ENCODE measurements around the gene RCN2.
A peak's percentile ranks its signal among the peaks of the same experiment; 100 is the strongest.
"Not testable (repeated sequence)": the region's sequence is repeated elsewhere in the genome, so short reads cannot be mapped to it uniquely, and the experiment has no call there.

Gene RCN2, protein sequence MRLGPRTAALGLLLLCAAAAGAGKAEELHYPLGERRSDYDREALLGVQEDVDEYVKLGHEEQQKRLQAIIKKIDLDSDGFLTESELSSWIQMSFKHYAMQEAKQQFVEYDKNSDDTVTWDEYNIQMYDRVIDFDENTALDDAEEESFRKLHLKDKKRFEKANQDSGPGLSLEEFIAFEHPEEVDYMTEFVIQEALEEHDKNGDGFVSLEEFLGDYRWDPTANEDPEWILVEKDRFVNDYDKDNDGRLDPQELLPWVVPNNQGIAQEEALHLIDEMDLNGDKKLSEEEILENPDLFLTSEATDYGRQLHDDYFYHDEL

DNA sequence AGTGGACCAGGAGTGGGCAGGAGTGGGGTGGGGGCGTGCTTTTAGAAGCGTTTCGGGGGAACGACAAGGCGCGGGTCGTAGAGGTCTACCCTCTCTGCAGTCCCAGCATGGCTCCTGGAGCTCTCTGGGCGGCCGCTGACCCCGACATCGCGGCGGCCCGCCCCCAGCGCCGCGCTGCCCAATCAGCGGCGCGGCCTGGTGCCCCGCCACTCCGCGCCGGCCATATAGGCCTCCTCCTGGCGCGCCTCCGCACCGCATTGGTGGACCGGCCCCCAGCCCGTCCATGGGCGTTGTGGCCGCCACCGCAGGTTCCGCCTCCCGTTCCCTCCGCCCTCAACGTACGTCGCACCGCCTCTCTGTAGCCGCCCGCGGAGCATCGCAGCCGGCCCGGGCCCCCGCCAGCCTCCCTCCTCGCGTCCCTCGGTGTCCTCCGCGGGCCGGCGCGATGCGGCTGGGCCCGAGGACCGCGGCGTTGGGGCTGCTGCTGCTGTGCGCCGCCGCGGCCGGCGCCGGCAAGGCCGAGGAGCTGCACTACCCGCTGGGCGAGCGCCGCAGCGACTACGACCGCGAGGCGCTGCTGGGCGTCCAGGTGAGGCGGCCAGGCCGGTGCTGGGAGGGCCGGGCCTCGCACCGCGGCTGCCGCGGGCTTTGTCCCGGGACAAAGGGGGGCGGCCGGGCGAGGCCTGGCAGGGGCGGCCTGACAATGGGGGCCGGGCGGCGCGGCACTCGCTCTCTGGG lies at the start of gene RCN2:
TSS of gene RCN2 (plus strand) at position 353 of the 738 bp plus-strand sequence. CDS start at position 446, 93 bp downstream.
- DNase-seq: peak; percentile 91

DNA sequence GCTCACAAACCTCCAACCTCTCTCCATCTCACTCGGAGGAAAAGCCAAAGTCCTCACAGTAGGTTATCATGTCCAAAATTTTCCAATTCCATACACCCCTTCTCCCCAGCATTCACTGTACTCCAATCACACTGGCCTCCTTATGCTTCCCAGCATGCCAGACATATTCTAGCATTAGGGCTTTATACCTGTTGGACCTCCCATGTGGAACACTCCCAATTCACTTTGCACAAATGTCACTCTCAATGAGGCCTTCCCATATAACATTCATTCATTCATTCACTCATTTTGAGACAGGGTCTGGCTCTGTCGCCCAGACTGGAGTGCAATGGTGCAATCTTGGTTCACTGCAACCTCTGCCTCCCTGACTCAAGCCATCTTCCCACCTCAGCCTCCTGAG lies 46.3 kb upstream of the RCN2 start:
- no peak for DNase-seq

DNA sequence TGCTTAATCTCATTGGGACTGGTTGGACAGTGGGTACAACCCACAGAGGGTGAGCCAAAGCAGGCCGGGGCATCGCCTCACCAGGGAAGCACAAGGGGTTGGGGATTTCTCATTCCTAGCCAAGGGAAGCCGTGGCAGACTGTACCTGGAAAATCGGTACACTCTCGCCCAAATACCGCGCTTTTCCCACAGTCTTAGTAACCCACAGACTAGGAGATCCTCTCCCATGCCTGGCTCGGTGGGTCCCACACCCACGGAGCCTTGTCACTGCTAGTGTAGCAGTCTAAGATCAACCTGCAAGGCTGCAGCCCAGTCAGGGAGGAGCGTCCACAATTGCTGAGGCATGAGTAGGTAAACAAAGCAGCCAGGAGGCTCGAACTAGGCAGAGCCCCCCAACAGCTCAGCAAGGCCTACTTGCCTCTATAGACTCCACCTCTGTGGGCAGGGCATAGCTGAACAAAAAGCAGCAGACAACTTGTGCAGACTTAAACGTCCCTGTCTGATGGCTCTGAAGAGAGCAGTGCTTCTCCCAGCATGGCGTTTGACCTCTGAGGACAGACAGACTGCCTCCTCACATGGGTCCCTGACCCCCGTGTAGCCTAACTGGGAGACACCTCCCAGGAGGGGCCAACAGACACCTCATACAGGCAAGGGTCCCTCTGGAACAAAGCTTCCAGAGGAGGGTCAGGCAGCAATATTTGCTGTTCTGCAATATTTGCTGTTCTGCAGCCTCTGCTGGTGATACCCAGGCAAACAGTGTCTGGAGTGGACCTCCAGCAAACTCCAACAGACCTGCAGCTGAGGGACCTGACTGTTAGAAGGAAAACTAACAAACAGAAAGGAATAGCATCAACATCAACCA lies 44.0 kb upstream of the RCN2 start:
- not testable (repeated sequence) for DNase-seq

DNA sequence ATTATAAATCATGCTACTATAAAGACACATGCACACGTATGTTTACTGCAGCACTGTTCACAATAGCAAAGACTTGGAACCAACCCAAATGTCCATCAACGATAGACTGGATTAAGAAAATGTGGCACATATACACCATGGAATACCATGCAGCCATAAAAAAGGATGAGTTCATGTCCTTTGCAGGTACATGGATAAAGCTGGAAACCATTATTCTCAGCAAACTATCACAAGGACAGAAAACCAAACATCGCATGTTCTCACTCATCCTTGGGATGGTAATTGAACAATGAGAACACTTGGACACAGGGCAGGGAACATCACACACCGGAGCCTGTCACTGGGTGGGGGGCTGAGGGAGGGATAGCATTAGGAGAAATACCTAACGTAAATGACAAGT lies 38.7 kb upstream of the RCN2 start:
- not testable (repeated sequence) for DNase-seq

DNA sequence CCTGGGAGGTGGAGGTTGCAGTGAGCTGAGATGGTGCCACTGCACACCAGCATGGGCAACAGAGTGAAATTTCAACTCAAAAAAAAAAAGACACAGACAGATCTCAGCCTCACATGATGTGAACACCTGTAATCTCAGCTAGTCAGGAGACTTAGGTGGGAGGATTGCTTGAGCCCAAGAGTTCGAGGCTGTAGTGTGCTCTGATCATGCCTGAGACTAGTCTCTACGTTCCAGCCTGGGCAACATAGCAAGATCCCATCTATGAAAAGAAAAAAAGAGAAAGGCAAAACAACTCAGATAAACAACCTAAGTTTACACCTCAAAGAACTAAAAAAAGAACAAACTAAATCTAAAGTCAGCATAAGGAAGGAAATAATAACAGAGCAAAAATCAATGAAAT lies 37.4 kb upstream of the RCN2 start:
- DNase-seq: no peak

DNA sequence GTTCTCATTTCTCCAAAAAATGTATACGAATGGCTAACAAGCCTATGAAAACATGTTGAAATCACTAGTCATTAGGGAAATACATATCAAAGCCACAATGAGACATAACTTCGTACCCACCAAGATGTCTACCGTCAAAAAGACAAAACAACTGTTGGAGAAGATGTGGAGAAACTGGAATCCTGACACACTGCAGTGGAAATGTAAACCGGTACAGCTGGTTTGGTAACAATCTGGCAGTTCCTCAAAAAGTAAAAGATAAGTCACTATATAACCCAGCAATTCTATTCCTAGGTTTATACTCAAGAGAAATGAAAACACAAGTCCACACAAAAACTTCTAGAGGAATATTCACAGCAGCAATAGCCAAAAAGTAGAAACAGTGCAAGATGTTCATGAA lies 33.4 kb upstream of the RCN2 start:
- no peak for DNase-seq

DNA sequence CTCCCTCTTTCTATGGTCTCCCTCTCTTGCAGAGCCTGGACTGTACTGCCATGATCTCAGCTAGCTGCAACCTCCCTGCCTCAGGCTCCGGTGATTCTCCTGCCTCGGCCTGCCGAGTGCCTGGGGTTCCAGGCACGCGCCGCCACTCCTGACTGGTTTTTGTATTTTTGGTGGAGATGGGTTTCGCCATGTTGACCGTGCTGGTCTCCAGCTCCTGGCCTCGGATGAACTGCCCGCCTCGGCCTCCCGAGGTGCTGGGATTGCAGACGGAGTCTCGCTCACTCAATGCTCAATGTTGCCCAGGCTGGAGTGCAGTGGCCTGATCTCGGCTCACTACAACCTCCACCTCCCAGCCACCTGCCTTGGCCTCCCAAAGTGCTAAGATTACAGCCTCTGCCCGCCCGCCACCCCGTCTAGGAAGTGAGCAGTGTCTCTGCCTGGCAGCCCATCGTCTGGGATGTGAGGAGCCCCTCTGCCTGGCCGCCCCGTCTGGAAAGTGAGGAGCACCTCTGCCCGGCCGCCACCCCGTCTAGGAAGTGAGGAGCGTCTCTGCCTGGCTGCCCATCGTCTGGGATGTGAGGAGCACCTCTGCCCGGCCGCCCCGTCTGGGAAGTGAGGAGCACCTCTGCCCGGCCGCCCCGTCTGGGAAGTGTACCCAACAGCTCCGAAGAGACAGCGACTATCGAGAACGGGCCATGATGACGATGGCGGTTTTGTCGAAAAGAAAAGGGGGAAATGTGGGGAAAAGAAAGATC lies 32.2 kb upstream of the RCN2 start:
- not testable (repeated sequence) for DNase-seq

DNA sequence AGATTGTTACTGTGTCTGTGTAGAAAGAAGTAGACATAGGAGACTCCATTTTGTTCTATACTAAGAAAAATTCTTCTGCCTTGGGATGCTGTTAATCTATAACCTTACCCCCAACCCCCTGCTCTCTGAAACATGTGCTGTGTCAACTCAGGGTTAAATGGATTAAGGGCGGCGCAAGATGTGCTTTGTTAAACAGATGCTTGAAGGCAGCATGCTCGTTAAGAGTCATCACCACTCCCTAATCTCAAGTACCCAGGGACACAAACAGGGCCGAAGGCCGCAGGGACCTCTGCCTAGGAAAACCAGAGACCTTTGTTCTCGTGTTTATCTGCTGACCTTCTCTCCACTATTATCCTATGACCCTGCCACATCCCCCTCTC lies 31.6 kb upstream of the RCN2 start:
- not testable (repeated sequence) for DNase-seq

DNA sequence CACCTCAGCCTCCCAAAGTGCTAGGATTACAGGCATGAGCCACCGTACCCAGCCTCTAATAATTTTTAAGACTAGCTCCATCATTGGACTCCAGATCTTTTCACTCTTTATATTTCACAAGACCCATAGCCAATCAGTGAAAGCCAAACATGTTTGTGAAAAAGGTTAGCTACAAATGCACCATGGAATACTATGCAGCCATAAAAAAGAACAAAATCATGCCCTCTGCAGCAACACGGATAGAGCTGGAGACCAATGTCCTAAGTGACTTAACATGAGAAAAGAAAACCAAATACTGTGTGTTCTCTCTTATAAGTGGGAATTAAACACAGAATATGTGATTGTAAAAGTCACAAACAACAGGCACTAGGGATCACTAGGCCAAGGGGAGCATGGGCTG lies 29.6 kb upstream of the RCN2 start:
- DNase-seq: no peak

DNA sequence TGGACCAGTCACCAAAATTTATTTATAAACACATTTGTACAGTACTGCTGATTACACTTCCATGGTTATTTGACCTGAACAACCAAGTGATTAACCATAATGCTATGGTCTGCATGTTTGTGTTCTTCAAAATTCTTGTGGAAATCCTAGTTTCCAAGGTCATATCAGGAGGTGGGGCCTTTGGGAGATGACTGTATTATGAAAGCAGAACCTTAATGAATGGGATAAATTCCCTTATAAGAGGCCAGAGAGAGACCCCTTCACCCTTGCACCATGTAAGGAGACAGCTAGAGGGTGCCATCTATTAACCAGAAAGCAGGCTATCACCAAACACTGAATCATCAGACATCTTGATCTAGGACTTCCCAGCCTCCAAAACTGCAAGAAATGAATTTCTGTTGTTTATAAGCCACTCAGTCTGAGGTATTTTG lies 28.3 kb upstream of the RCN2 start:
- no peak for DNase-seq

DNA sequence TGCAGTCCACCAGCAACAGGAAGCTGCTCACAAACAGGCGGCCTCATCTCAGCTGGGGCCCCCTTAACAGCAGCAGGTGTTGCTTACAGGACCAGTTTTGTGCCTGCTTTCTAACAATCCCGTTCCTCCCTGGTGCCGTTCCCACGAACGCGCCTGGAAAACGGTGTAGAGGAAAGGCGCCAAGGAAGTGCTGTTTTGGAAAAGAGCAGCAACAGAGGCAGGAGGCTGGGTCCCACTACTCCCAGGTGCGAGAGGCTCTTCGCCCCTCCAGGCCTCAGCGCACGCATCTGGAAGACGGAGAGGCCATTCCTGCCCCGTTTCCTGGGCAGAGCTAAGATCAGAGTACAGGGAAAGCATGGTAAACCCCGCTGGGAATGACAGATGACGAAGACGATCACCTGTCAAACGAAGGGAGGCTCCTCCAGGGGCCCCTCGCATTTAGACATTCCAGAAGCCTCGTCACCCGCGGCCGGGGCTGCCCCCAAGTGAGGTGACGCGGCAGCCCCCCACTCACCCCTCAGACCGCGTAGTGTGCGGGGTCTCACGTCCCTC lies 27.0 kb upstream of the RCN2 start:
- DNase-seq: no peak

DNA sequence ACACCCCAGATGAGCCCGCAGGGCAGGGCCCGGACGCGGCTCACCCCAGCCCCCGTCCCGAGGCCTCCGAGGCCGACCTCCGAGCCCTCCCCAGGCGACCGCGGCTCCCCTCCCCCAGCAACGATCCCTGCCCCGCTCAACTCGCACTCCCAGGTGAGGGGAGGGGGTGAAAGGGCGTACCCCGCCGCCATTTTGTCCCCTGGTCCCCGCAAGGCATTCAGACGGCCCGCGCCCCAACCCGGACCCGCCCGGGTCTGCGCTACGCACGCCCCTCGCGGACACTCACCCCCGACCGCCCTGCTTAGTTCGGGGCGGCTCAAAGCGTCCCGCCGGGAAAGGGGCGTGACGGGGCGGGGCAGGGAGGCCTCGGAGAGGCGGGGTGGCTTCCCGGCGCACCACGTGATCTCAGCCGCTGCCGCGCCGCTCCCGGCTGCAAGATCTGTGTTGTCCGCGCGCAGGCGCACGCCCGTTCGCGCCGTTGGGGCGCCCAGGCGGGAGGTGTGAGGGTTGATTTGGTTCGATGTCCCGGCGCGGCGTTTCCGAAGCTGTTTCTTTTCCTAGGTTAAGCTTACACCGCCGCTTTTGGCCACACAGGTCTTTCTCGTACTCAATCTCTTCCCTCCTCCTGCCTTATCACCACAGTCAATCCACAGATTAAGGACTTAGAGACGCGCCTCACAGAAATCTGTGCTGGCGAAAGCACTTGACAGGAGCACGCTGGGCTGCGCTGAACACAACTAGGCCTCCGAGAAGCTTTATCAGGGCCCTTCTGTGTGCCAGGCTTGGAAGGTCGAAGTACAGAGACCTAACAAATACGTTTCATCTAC lies 26.3 kb upstream of the RCN2 start, which contains the start of gene SCAPER:
TSS of gene SCAPER (minus strand) at position 328 of the 827 bp plus-strand sequence. CDS start 21,523 bp downstream, outside the sequence.
- peak; percentile 91 for DNase-seq

DNA sequence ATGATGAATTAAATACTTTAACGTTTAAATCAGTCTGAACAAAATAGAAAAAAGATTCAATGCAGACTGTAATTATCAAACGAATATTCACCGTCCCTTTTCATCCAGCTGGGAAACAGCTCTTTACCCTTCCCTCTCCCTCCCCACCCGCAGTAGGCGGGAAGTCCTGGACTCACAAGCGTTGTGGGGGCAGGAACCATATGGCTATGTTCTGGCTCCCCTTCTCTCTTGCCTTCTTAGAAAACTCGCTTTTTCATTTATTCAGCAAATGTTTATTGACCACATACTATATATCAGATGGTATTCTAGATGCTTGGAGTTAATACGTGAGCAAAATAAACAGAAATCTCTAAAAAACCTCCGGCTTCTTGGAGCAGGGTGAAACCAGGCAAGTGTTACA lies 25.7 kb upstream of the RCN2 start:
- DNase-seq: no peak

DNA sequence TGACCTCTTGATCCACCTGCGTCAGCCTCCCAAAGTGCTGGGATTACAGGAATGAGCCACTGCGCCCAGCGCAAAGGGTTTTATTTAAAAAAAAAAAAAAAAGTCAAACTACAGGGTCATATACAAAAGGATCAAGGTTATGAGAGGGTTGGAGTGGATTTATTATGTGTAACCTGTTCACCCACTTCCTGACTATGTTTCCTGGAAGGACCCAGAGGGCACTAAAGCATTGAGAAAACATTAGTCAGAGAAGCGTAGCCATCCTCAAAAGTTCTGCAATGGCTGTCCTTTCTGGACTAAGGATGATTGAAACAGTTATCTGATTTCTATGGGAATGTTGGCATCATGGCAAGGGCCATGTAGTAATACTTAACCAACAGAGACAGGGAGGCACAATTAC lies 19.1 kb upstream of the RCN2 start:
- no peak for DNase-seq

DNA sequence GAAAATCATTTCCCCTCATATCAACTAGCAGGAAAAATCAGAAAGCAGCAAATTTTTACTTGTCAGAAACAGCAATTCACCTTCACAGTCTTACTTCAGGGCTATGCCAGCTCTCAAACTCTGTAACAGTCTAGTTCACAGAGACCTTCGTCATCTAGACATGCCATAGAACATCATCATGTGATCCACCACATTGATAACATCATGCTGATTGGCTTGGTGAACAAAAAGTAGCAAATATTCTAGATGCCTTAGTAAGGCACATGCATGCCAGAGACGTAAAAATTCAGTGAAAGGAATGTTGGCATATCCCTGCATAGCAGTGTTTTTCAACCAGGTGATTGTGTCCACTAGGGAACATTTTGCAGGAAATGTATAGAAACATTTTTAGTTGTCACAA lies 17.8 kb upstream of the RCN2 start:
- DNase-seq: no peak

DNA sequence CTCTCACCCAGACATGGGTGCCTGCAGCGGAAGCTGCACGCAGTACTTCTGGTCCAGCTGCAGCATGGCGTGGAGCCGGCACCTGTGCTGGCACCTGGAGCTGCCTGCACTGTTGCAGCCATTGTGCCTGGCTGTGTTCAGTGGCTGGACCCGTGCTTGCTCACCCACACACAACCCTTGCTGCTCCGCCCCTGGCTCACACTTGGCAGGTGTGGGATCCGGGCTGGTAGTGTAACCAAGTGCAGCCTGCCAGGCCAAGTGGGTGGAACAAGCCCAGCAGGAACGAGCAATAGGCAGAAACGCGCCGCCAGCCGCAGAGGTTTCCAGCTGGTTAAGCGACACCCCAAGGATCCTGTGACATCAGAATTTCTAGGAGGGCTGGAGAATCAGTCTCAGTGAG lies 15.2 kb upstream of the RCN2 start:
- DNase-seq: no peak

DNA sequence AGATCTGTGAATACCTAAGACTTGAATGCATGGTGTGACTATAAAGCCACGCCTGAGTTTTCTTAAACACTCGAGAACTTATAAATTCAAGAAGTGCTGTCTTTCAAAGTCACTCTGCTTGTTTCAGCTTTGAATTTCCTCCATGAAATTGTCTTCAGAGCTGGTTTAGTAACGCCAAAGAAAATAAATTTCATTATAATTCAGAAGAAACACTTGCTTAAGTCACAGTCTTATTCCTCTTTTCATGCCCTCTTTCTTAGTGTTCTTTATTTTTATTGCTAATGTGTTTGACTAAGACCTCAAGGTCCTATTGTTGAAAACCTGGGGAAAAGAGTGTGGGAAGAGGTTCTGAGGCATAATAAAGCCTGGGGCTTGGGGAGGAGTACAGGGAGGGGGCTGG lies 3.3 kb upstream of the RCN2 start:
- DNase-seq: no peak

DNA sequence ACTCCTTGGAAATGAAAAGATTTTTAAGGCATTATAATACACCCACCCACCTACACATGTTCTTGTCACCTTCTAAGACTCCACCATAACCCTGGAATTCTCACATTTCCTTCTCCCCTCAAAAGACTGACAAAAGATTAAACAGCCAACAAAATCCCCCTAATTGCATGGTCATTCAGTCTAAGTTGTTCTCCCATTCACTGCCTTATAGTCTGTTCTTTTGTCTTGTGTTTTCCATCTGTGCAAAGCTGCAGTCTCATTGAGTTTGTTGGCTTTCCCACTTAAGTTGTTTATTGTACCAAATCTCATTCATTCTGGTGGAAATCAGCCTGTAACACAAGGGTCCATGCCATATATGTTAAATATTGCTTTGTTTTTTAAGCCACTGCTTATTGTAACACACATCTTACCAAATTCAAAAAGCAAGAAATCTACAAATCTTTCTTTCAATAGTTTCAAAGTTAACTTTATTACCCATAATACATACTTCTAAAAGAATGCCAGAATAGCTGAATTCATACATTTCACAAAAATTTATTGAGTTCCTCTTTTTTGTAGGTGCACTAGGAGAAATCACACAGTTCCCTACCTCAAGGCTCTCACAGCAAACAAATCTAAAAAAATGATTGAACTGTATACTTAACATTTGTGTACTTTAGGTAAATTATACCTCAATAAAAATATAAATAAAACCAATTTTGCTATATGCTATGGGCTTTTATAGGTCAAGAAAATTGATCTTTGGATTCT lies 2.4 kb upstream of the RCN2 start:
- no peak for DNase-seq

DNA sequence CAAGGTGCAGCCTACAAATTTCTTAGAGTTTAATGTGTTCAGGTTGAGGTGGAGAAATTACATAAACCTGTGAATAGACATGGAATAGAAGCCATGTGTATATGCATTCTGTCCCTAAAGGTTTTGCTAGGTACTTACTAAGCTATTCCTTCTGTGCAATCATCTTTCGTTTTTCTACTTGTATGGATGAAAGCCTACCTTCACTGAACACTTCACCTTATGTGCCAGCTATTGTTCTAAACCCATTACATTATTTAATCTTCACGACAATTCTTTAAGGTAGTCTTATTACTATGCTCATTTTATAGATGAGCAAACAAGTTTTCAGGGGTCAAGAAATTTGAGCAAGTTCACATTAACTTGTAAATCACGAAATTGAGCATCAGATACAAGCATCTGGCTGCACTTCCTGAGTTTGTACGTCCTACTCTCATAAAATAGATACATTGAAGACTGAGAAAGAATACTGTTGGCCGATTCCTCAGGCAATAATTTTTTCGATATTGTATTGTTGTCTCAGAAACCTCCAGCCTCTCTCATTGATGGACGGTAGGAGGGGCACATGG lies 635 bp upstream of the RCN2 start:
- no peak for DNase-seq

Data from CD4-positive, alpha-beta T cell treated with Interferon gamma for 1 hour (primary cell).